ENCODE data around the gene KLHL17.
"Not testable (repeated sequence)": the region's sequence is repeated elsewhere in the genome, so short reads cannot be mapped to it uniquely, and the experiment has no call there.

Gene KLHL17

GRCh38 chr1:937521-937920 lies 22.9 kb upstream of the KLHL17 start:
- no peak for DNase-seq

- DNase-seq = no peak
Observed at GRCh38 chr1:938088-938683, 22.2 kb upstream of the KLHL17 start.

GRCh38 chr1:938711-939489 lies 21.5 kb upstream of the KLHL17 start:
- DNase-seq = no peak

GRCh38 chr1:939511-940106 lies 20.8 kb upstream of the KLHL17 start:
- DNase-seq = no peak

- no peak for DNase-seq
Observed at GRCh38 chr1:940107-941014, 20.0 kb upstream of the KLHL17 start.

GRCh38 chr1:941015-941587 lies 19.3 kb upstream of the KLHL17 start:
- DNase-seq = no peak

GRCh38 chr1:941588-942383 lies 18.6 kb upstream of the KLHL17 start:
- no peak for DNase-seq

GRCh38 chr1:942411-942821 lies 18.0 kb upstream of the KLHL17 start:
- DNase-seq = no peak

- DNase-seq = no peak
Observed at GRCh38 chr1:942864-943533, 17.4 kb upstream of the KLHL17 start.

- DNase-seq = no peak
Observed at GRCh38 chr1:943545-944340, 16.6 kb upstream of the KLHL17 start.

- no peak for DNase-seq
Observed at GRCh38 chr1:944341-945325, 15.8 kb upstream of the KLHL17 start.

- DNase-seq = no peak
Observed at GRCh38 chr1:945688-946556, 14.5 kb upstream of the KLHL17 start.

- not testable (repeated sequence) for DNase-seq
Observed at GRCh38 chr1:946811-947210, 13.6 kb upstream of the KLHL17 start.

- no peak for DNase-seq
Observed at GRCh38 chr1:947958-948357, 12.4 kb upstream of the KLHL17 start.

- no peak for DNase-seq
Observed at GRCh38 chr1:950268-950667, 10.1 kb upstream of the KLHL17 start.

- no peak for DNase-seq
Observed at GRCh38 chr1:950881-951280, 9.5 kb upstream of the KLHL17 start.

- no peak for DNase-seq
Observed at GRCh38 chr1:951364-951763, 9.0 kb upstream of the KLHL17 start.

GRCh38 chr1:952201-952600 lies 8.2 kb upstream of the KLHL17 start:
- no peak for DNase-seq
